Measurements from ENCODE around the gene CAB39. TPM values are rescaled to one million over a fixed set of nuclear protein-coding genes. Genes with fewer than 3 reads are reported as not detected.
A peak's percentile ranks its signal among the peaks of the same experiment; 100 is the strongest.

Gene CAB39
- polyA plus RNA-seq, 3 donors, result 33.1 to 53.8 (median 38.3) TPM

- intact Hi-C loops (cut with micrococcal nuclease), result no loop called here
- H3K9me3 Mint-ChIP-seq, result no peaks in the 10 kb centered on the region
Observed at GRCh38 chr2:230819433-230819832, 106.8 kb downstream of the CAB39 start.

GRCh38 chr2:230821261-230821990 lies 108.8 kb downstream of the CAB39 start:
- no peak for DNase-seq
- no peak overlapping the region for H3K4me2 ChIP-seq (replicated peaks; ENCODE audit: extremely low read depth, low read length, poor library complexity, severe bottlenecking)
- TF ChIP-seq CTCF (IDR thresholded peaks at IDR 0.05), result no peak
- no peak overlapping the region for H3K4me3 ChIP-seq (replicated peaks in 1 of 3; ENCODE audit: low read depth in 2 of 3, low read length in 3 of 3)
- Mint-ChIP-seq H3K4me3 (no peak overlapping the region), H3K36me3 (peaks cover 52 to 55% of the 10 kb centered on the region in 2 donors), H3K27me3 (ENCODE audit: low read depth in 3 of 3) (peaks cover 2 to 13% (median 10%) of the 10 kb centered on the region in 3 donors), H3K9me3 (no peaks in the 10 kb centered on the region), H3K27ac (peak overlapping the region in 1 of 7 donors; percentile 35), H3K4me1 (peaks cover 6% of the 10 kb centered on the region)
- H2AFZ ChIP-seq (ENCODE audit: insufficient read depth, low read depth, low read length, poor library complexity, severe bottlenecking), result no peak overlapping the region
- H4K20me1 ChIP-seq (ENCODE audit: insufficient read depth, low read length), result peaks cover 69% of the 10 kb centered on the region
- peak overlapping the region in 1 of 2 donors; percentile 6 for H3K27ac ChIP-seq (ENCODE audit: low read depth in 1 of 2, low read length in 2 of 2)
- intact Hi-C loops (cut with micrococcal nuclease), result loop anchor here in 1 of 2 donors (5.0 kb wide), 1 partner anchor 171 kb away; no protein-coding TSS in a partner anchor
- WGBS (ENCODE audit: insufficient coverage), result 87% methylated on average over 18 of the region's 18 CpGs
- H3K9me3 ChIP-seq (replicated peaks in 1 of 2; ENCODE audit: control insufficient read depth in 1 of 2, insufficient read depth in 1 of 2, low read length in 2 of 2), result no peaks in the 10 kb centered on the region
- H3K79me2 ChIP-seq (ENCODE audit: insufficient read depth, low read length), result no peaks in the 10 kb centered on the region
- peaks cover 45 to 59% of the 10 kb centered on the region in 2 donors for H3K36me3 ChIP-seq (replicated peaks in 1 of 2; ENCODE audit: control insufficient read depth in 1 of 2, insufficient read depth in 2 of 2, low read length in 2 of 2)
- H3K9ac ChIP-seq (ENCODE audit: insufficient read depth, low read length, poor library complexity, severe bottlenecking), result no peak overlapping the region
- no peaks in the 10 kb centered on the region for H3K27me3 ChIP-seq (ENCODE audit: control insufficient read depth in 2 of 2, insufficient read depth in 2 of 2, low read length in 2 of 2)
- peaks cover 3 to 6% of the 10 kb centered on the region in 2 donors for H3K4me1 ChIP-seq (ENCODE audit: control insufficient read depth in 1 of 2, insufficient read depth in 2 of 2, low read length in 2 of 2)

More at GRCh38 chr2:230819433-230819832, 106.8 kb downstream of the CAB39 start:
- Histone ChIP-seq H3K4me2 (replicated peaks; ENCODE audit: extremely low read depth, low read length, poor library complexity, severe bottlenecking) (no peak overlapping the region), H3K4me1 (ENCODE audit: control insufficient read depth in 1 of 2, insufficient read depth in 2 of 2, low read length in 2 of 2) (peaks cover 2 to 3% of the 10 kb centered on the region in 2 donors), H3K4me3 (replicated peaks in 1 of 3; ENCODE audit: low read depth in 2 of 3, low read length in 3 of 3) (no peak overlapping the region), H2AFZ (ENCODE audit: insufficient read depth, low read depth, low read length, poor library complexity, severe bottlenecking) (no peak overlapping the region), H3K9me3 (replicated peaks in 1 of 2; ENCODE audit: control insufficient read depth in 1 of 2, insufficient read depth in 1 of 2, low read length in 2 of 2) (no peaks in the 10 kb centered on the region), H4K20me1 (ENCODE audit: insufficient read depth, low read length) (peaks cover 88% of the 10 kb centered on the region), H3K27ac (ENCODE audit: low read depth in 1 of 2, low read length in 2 of 2) (no peak overlapping the region), H3K9ac (ENCODE audit: insufficient read depth, low read length, poor library complexity, severe bottlenecking) (no peak overlapping the region), H3K36me3 (replicated peaks in 1 of 2; ENCODE audit: control insufficient read depth in 1 of 2, insufficient read depth in 2 of 2, low read length in 2 of 2) (peaks cover 63 to 79% of the 10 kb centered on the region in 2 donors), H3K79me2 (ENCODE audit: insufficient read depth, low read length) (no peaks in the 10 kb centered on the region), H3K27me3 (ENCODE audit: control insufficient read depth in 2 of 2, insufficient read depth in 2 of 2, low read length in 2 of 2) (no peaks in the 10 kb centered on the region)
- WGBS (ENCODE audit: insufficient coverage), result no CpG with 5 or more reads among the region's 1 CpG
- Mint-ChIP-seq H3K4me1 (peaks cover 3% of the 10 kb centered on the region), H3K4me3 (no peak overlapping the region), H3K27ac (no peak overlapping the region), H3K27me3 (ENCODE audit: low read depth in 3 of 3) (peaks cover 0 to 1% (median 0%) of the 10 kb centered on the region in 3 donors), H3K36me3 (peaks cover 69 to 74% of the 10 kb centered on the region in 2 donors)
- DNase-seq, result no peak
- no peak for TF ChIP-seq CTCF (IDR thresholded peaks at IDR 0.05)
